NT2/D1 (cell line): ENCODE measurements around the gene TBL3.
A peak's percentile ranks its signal among the peaks of the same experiment; 100 is the strongest.

Source experiments
- DNase-seq: peaks from one replicate; pipeline ENCODE4 v3.0.0-alpha.2; 2011; ENCODE audit warnings: low read depth, low spot score
- H3K27me3 ChIP-seq: 2 replicates; pipeline ENCODE4 v1.6.0; 2011; ENCODE audit warnings: mild to moderate bottlenecking; ENCODE audit not compliant: insufficient read length, insufficient read depth
- H3K36me3 ChIP-seq: 2 replicates; pipeline ENCODE4 v1.6.1; 2011; ENCODE audit warnings: mild to moderate bottlenecking, low read length, mixed read lengths; ENCODE audit not compliant: insufficient read depth, insufficient read length
- H3K4me1 ChIP-seq: 2 replicates; pipeline ENCODE4 v1.5.1; 2011; ENCODE audit not compliant: insufficient read depth, insufficient read length
- H3K4me3 ChIP-seq: 2 replicates; pipeline ENCODE4 v1.5.1; 2011; ENCODE audit warnings: low read depth; ENCODE audit not compliant: insufficient read length
- H3K9ac ChIP-seq: 2 replicates; pipeline ENCODE4 v1.6.0; 2011; ENCODE audit warnings: low read depth; ENCODE audit not compliant: insufficient read length
- H3K9me3 ChIP-seq: 2 replicates; pipeline ENCODE4 v1.5.1; 2011; ENCODE audit warnings: mild to moderate bottlenecking, low read length; ENCODE audit not compliant: insufficient read depth
- SUZ12 ChIP-seq: IDR thresholded peaks from 2 replicates; pipeline ENCODE4 v1.6.1; 2011; ENCODE audit not compliant: insufficient read length, insufficient read depth; ENCODE audit errors: extremely low read depth
- YY1 ChIP-seq: IDR thresholded peaks from 2 replicates; pipeline ENCODE4 v1.6.1; 2011; ENCODE audit not compliant: insufficient read length, insufficient read depth
- ZNF274 ChIP-seq: IDR thresholded peaks from 2 replicates; pipeline ENCODE4 v1.6.1; 2011; ENCODE audit warnings: mild to moderate bottlenecking, low read depth, low read length

TBL3 gene

GRCh38 chr16:1940273-1941161 is 31.3 kb upstream of the TBL3 start:
- Histone ChIP-seq H3K9me3 (no peaks in the 10 kb centered on the region), H3K4me1 (peaks cover 27% of the 10 kb centered on the region), H3K9ac (peak overlapping the region; percentile 93), H3K36me3 (peaks cover 40% of the 10 kb centered on the region), H3K27me3 (no peaks in the 10 kb centered on the region), H3K4me3 (no peak overlapping the region)
- no peak for DNase-seq
- TF ChIP-seq SUZ12 = no peak
- no peak for TF ChIP-seq ZNF274
- TF ChIP-seq YY1 = no peak

GRCh38 chr16:1941162-1942046 is 30.4 kb upstream of the TBL3 start:
- H3K9ac ChIP-seq = peak overlapping the region; percentile 93
- no peaks in the 10 kb centered on the region for H3K27me3 ChIP-seq
- H3K4me1 ChIP-seq = peaks cover 28% of the 10 kb centered on the region
- no peaks in the 10 kb centered on the region for H3K9me3 ChIP-seq
- peak overlapping the region; percentile 85 for H3K4me3 ChIP-seq
- peaks cover 40% of the 10 kb centered on the region for H3K36me3 ChIP-seq
- no peak for DNase-seq
- TF ChIP-seq ZNF274 (no peak), YY1 (no peak), SUZ12 (no peak)

- Histone ChIP-seq H3K36me3 (peaks cover 36% of the 10 kb centered on the region), H3K4me1 (peaks cover 28% of the 10 kb centered on the region), H3K9ac (peak overlapping the region; percentile 93), H3K9me3 (no peaks in the 10 kb centered on the region), H3K27me3 (no peaks in the 10 kb centered on the region), H3K4me3 (peak overlapping the region; percentile 85)
- TF ChIP-seq YY1 (no peak), SUZ12 (no peak), ZNF274 (no peak)
- no peak for DNase-seq
These were observed 29.6 kb upstream of the TBL3 start for GRCh38 chr16:1942047-1942809.

- Histone ChIP-seq H3K4me3 (peak within 1 kb of the TSS; percentile 85), H3K9me3 (no peaks in the 10 kb centered on the region), H3K27me3 (no peaks in the 10 kb centered on the region), H3K9ac (peak within 1 kb of the TSS; percentile 93), H3K36me3 (peaks cover 30% of the 10 kb centered on the region), H3K4me1 (peaks cover 28% of the 10 kb centered on the region)
- peak; percentile 99 for DNase-seq
- TF ChIP-seq YY1 = no peak
- no peak for TF ChIP-seq SUZ12
- TF ChIP-seq ZNF274 = no peak
These were observed 28.8 kb upstream of the TBL3 start, which contains the start of gene MSRB1 for GRCh38 chr16:1942810-1943726. MSRB1 (minus strand) TSS chr16:1943199; CDS start chr16:1943156, 43 bp downstream.

GRCh38 chr16:1944612-1945199 is 27.1 kb upstream of the TBL3 start:
- Histone ChIP-seq H3K36me3 (peaks cover 13% of the 10 kb centered on the region), H3K9ac (no peak overlapping the region), H3K4me3 (no peak overlapping the region), H3K4me1 (peaks cover 28% of the 10 kb centered on the region), H3K9me3 (no peaks in the 10 kb centered on the region), H3K27me3 (no peaks in the 10 kb centered on the region)
- TF ChIP-seq YY1 (no peak), SUZ12 (no peak), ZNF274 (no peak)
- no peak for DNase-seq
